HUES6 (cell line): ENCODE measurements around the gene WDR49.

Experiments
- H3K27ac ChIP-seq: 2 replicates; pipeline ENCODE4 v1.7.0; 2013; ENCODE audit warnings: low read depth, mild to moderate bottlenecking, low read length, inconsistent platforms
- H3K27me3 ChIP-seq: 2 replicates; pipeline ENCODE4 v1.6.1; 2013; ENCODE audit warnings: low read length; ENCODE audit not compliant: control insufficient read depth, insufficient read depth
- H3K36me3 ChIP-seq: 2 replicates; pipeline ENCODE4 v1.6.1; 2013; ENCODE audit warnings: low read length; ENCODE audit not compliant: control insufficient read depth, insufficient read depth
- H3K4me1 ChIP-seq: 2 replicates; pipeline ENCODE4 v1.6.1; 2013; ENCODE audit warnings: low read length; ENCODE audit not compliant: control insufficient read depth, insufficient read depth
- H3K4me3 ChIP-seq: 2 replicates; pipeline ENCODE4 v1.5.1; 2013; ENCODE audit warnings: low read depth, low read length
- H3K9ac ChIP-seq: one replicate; pipeline ENCODE4 v1.6.1; 2013; ENCODE audit warnings: mild to moderate bottlenecking, low read length
- H3K9me3 ChIP-seq: 2 replicates; pipeline ENCODE4 v1.6.1; 2013; ENCODE audit warnings: low read depth, low read length; ENCODE audit not compliant: control insufficient read depth, insufficient read depth

The WDR49 gene

DNA sequence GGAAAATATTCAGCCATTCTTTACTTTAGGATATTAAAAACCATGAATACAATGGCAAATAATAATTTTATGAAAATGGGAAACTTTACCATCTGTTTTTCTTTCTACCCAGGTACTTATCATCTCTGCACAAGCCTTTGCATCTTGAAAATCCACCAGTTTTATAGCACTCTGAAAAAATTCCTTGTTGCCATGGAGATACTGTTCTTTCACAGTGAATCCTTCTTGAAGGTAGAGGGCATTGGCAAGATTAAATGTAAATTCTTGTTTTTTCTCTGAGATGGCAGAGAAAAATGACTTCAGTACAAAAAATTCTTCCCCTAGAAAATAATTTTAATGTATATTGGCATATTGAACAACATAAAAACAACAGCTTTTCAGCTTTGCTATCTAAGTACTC, 186.8 kb downstream of the WDR49 start:
- Histone ChIP-seq H3K27me3 (no peaks in the 10 kb centered on the region), H3K4me1 (no peaks in the 10 kb centered on the region; the same call in 1 of the 2 replicates), H3K4me3 (no peak overlapping the region), H3K27ac (no peak overlapping the region), H3K36me3 (no peaks in the 10 kb centered on the region), H3K9me3 (no peaks in the 10 kb centered on the region), H3K9ac (no peak overlapping the region)

DNA sequence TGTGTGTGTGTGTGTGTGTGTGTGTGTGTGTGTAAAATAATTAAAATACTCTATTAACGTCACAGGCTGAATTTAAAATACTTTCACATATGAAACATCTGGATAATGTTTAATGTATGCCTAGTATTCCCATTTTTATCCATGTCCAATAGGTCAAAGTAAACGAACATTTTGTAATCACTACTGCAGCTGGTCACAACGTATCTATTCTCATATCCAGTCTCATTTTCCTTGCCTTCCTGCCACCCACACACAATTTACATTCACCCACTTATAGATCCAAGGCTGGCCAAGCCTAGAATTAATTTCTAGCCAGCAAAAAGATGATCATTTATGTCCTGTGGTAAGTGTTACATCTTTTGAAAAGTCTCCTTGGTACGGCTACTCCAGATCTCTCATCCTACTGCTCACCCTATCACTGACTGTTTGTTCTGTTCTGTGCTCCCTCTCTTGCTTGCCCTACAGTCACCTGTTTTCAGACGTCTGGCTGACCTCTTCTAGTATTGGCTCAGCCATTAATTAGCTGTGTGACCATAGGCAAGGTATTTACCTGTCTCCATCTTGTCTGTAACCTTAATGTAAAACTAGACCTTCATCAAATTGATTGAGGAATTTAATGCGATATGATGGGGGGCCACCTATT, 197.5 kb downstream of the WDR49 start:
- H3K9me3 ChIP-seq, result no peaks in the 10 kb centered on the region
- no peak overlapping the region for H3K4me3 ChIP-seq
- no peaks in the 10 kb centered on the region for H3K36me3 ChIP-seq
- H3K27me3 ChIP-seq, result no peaks in the 10 kb centered on the region
- H3K9ac ChIP-seq, result no peak overlapping the region
- peaks cover 30% of the 10 kb centered on the region; the same call in 1 of the 2 replicates for H3K4me1 ChIP-seq
- no peak overlapping the region for H3K27ac ChIP-seq

DNA sequence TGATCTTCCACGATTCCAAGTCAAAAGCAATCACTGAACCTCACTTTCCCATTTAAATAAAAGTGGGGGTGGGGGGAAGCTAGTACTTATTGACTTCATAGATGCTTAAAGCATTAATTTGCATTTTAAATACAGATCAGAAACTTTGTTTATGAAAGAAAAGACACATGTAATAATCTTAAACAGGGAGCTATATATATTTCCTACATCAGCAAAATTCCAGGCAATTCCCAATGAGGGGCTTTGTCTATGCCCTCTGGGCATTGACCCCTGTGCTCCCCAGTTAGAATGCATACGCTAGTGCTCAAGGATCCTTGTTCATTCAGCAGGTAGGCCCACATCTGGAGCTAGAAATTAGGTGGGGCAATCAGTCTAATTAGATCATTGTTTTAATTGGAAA, 199.9 kb downstream of the WDR49 start:
- H3K9ac ChIP-seq, result no peak overlapping the region
- peaks cover 25% of the 10 kb centered on the region; the same call in 1 of the 2 replicates for H3K4me1 ChIP-seq
- H3K27me3 ChIP-seq, result no peaks in the 10 kb centered on the region
- H3K27ac ChIP-seq, result peak overlapping the region; percentile 50; the same call in 1 of the 2 replicates
- H3K9me3 ChIP-seq, result no peaks in the 10 kb centered on the region
- H3K4me3 ChIP-seq, result no peak overlapping the region
- peaks cover 2% of the 10 kb centered on the region; the same call in 1 of the 2 replicates for H3K36me3 ChIP-seq

DNA sequence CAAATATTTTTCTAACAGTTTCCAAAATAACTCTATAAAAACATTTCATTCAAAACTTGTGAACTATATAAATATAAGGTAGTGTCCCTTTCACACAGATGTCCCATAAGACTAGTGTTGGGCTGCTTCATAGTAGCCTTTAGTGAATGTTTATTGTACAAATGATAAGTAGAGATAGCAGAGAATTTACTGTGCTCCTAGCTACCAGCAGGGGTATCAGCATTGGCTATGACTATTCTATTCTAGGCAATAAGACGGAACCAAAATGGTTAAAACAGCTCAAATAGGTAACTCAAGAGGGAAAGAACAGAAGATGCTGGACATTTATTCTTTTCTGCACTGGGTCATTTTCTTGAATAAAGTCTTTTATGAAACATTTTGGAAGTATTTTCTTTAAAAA, 202.5 kb downstream of the WDR49 start:
- no peaks in the 10 kb centered on the region for H3K27me3 ChIP-seq
- no peak overlapping the region for H3K27ac ChIP-seq
- H3K4me3 ChIP-seq, result no peak overlapping the region
- H3K9ac ChIP-seq, result no peak overlapping the region
- peaks cover 2% of the 10 kb centered on the region; the same call in 1 of the 2 replicates for H3K36me3 ChIP-seq
- no peaks in the 10 kb centered on the region for H3K9me3 ChIP-seq
- peaks cover 25% of the 10 kb centered on the region; the same call in 1 of the 2 replicates for H3K4me1 ChIP-seq

DNA sequence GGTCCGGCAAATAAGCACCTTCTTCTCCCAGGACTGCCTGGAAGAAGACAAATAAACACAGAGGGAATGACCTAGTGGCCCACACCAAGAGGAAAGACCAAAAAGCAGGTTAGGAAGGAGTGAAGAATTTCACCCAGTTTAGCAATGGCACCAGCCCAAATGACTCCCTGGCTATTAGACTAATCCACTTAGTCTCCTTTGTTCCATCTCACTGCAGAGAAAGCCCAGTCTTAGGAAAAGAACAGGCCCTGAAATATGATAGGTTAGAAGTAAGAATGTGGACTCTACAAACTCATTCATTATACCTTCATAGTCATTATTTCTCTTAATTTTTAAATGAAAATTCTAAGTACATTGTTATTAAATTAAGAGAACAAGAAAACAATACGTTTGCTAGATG, 203.1 kb downstream of the WDR49 start:
- H3K27me3 ChIP-seq, result no peaks in the 10 kb centered on the region
- peaks cover 25% of the 10 kb centered on the region; the same call in 1 of the 2 replicates for H3K4me1 ChIP-seq
- H3K4me3 ChIP-seq, result no peak overlapping the region
- peaks cover 2% of the 10 kb centered on the region; the same call in 1 of the 2 replicates for H3K36me3 ChIP-seq
- no peak overlapping the region for H3K9ac ChIP-seq
- H3K27ac ChIP-seq, result no peak overlapping the region
- H3K9me3 ChIP-seq, result no peaks in the 10 kb centered on the region

DNA sequence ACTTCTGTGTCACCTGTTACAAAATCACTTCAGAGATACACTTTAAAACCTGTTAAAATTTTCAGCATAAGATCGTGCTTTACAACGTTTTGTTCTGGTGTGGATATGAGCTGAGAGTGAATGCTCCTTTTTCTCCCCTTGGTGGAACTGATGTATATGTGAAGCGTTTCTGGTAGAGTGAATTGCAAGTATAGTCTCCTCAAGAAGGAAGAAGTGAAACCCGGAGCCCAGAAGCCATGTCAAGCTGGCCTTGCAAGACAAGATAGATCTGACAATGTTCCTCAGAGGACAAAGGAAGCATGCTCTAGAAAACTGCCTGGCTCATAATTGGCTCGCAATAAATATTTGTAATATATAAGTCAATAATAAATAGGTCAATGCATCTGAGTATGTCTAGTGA, 203.5 kb downstream of the WDR49 start:
- Histone ChIP-seq H3K9ac (no peak overlapping the region), H3K27me3 (no peaks in the 10 kb centered on the region), H3K9me3 (no peaks in the 10 kb centered on the region), H3K27ac (no peak overlapping the region), H3K4me1 (peaks cover 23% of the 10 kb centered on the region; the same call in 1 of the 2 replicates), H3K4me3 (no peak overlapping the region), H3K36me3 (peaks cover 2% of the 10 kb centered on the region; the same call in 1 of the 2 replicates)

DNA sequence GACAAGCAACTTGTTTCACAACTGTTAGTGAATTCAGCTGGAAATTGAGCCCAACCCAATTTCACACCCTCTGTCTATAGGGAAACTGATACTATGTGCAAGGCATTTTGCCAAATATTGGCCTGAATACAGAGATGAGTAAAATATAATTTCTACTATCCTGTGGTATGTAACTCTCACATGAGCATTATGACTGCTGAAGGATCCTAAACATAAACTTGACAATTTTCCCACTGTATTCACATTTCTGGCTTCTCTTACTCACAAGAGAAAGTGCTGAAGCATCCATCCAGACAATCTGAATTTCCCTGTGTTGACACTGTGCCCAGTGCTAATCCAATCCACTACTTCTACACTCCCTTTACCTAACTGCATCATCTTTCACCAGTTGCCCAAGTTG, 208.3 kb downstream of the WDR49 start:
- Histone ChIP-seq H3K4me1 (no peaks in the 10 kb centered on the region), H3K9me3 (no peaks in the 10 kb centered on the region), H3K36me3 (peaks cover 2% of the 10 kb centered on the region; the same call in 1 of the 2 replicates), H3K9ac (no peak overlapping the region), H3K27me3 (no peaks in the 10 kb centered on the region), H3K4me3 (no peak overlapping the region), H3K27ac (no peak overlapping the region)

DNA sequence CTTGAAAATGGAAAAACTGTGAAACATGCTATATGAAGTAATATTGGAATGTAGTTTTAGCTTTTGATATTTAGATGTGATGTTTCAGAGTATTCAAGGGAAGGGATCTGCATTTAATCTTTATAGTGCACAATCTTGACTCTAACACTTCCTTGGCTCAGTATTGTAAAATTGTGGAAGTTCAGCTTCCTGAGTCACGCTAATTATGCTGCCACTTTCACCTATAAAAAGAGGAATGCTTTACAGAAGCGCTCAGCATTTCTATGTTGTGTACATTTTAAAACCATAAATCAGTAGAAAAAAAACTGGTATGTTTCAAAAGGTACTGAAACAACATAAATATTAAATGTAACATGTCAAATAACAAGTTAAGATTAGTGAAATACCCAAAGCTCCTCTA, 212.5 kb downstream of the WDR49 start:
- peaks cover 11% of the 10 kb centered on the region for H3K4me1 ChIP-seq
- H3K36me3 ChIP-seq, result peaks cover 4% of the 10 kb centered on the region; the same call in 1 of the 2 replicates
- H3K4me3 ChIP-seq, result no peak overlapping the region
- H3K27me3 ChIP-seq, result no peaks in the 10 kb centered on the region
- peaks cover 14% of the 10 kb centered on the region for H3K9me3 ChIP-seq
- H3K27ac ChIP-seq, result no peak overlapping the region
- no peak overlapping the region for H3K9ac ChIP-seq

DNA sequence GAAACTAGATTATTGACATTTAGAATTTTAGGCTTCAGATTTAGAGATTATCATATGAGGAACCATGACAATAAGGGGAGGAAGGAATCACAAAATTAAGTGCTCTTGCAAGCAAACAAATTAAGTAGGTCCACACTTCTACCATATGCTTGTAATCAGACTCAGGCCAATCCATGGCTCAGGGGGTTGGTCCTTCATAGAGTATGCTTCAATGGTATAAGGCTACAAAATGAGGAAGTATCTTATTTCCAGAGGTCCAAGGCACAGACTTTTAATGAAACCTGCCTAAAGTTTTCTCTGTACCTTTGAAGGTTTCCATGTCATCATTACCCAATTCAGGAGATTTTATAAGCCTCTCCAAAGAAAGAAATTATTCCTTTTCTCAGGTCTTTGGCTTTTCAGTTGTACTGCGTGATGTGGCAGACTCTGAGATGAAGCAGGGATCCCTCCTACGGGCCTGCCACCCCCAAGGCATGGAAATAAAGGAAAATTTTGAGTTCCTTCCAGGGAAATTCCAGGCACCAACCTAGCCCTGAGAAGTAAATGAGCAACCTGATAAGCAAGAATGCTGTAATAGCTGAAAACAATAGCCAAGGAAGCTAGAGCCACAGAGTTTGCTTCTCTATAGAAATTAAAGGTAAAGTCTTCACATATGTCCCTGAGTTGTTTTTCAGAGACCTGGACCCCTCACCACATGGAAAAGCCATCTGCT, 216.2 kb downstream of the WDR49 start:
- H3K9me3 ChIP-seq, result peaks cover 14% of the 10 kb centered on the region
- H3K27me3 ChIP-seq, result no peaks in the 10 kb centered on the region
- no peak overlapping the region for H3K27ac ChIP-seq
- H3K4me1 ChIP-seq, result peaks cover 11% of the 10 kb centered on the region
- no peak overlapping the region for H3K4me3 ChIP-seq
- no peak overlapping the region for H3K9ac ChIP-seq
- H3K36me3 ChIP-seq, result peaks cover 4% of the 10 kb centered on the region; the same call in 1 of the 2 replicates
